Osteocyte (in vitro differentiated cells): ENCODE measurements around the gene BOLL. TPM values are rescaled to one million over a fixed set of nuclear protein-coding genes. Genes with fewer than 3 reads are reported as not detected.
"Not testable (repeated sequence)": the region's sequence is repeated elsewhere in the genome, so short reads cannot be mapped to it uniquely, and the experiment has no call there.

ENCODE experiments used
- DNase-seq: peaks from one replicate; pipeline ENCODE4 v3.0.0; 2021; ENCODE audit warnings: mixed read lengths; ENCODE audit not compliant: unreplicated experiment; ENCODE audit errors: extremely low spot score
- H3K27ac Mint-ChIP-seq: one replicate; pipeline ENCODE4 v1.8.0; 2021; ENCODE audit warnings: mild to moderate bottlenecking, mixed read lengths; ENCODE audit not compliant: unreplicated experiment
- H3K27me3 Mint-ChIP-seq: one replicate; pipeline ENCODE4 v1.8.0; 2021; ENCODE audit warnings: mixed read lengths; ENCODE audit not compliant: unreplicated experiment
- H3K36me3 Mint-ChIP-seq: one replicate; pipeline ENCODE4 v1.8.0; 2021; ENCODE audit warnings: mixed read lengths; ENCODE audit not compliant: unreplicated experiment
- H3K4me1 Mint-ChIP-seq: one replicate; pipeline ENCODE4 v1.8.0; 2021; ENCODE audit warnings: mixed read lengths; ENCODE audit not compliant: unreplicated experiment
- H3K4me3 Mint-ChIP-seq: one replicate; pipeline ENCODE4 v1.8.0; 2021; ENCODE audit warnings: mild to moderate bottlenecking, moderate library complexity, mixed read lengths; ENCODE audit not compliant: unreplicated experiment
- H3K9me3 Mint-ChIP-seq: one replicate; pipeline ENCODE4 v1.8.0; 2021; ENCODE audit warnings: mixed read lengths; ENCODE audit not compliant: unreplicated experiment
- total RNA-seq: library from RNA; stranded (reverse); gene quantifications from 2 replicates; pipeline ENCODE4 v1.2.1, GENCODE V29; 2021
- TF ChIP-seq, protein P1 (sequence below): fragments of 200-600 bp; sonication (generic); IDR thresholded peaks from 2 replicates; pipeline ENCODE4 v1.5.0; 2021; ENCODE audit warnings: antibody characterized with exemption, mild to moderate bottlenecking, moderate library complexity

Gene BOLL
- total RNA-seq, 1 donor from 2014 or later = not detected

DNA sequence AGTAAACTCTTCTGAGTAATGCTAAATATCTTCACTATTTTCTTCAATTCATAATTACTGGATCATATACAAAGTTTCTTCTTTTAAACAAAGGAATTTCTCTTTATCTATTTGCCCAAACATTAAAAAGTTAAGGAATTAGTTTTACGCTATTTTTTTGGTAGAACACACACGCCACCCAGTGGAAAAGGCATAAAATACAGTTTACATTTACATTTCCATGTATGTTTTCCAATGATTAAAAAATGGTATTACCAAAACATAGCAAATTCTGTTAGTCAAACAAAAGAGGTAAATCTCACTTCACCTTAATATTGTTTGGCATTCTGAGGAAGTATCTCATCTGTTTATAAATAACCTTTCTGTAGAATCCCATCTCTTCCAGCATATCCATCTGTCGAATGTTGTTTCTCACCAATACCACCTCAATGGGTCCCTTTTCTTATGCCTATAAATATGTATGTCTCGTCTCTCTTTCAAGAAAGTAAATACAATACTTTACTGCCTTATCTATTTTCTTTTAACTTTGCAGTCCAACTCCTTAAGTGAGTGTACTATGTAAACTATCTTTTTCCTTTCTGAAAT, 7.2 kb downstream of the BOLL start:
- H3K4me3 Mint-ChIP-seq = no peak overlapping the region

DNA sequence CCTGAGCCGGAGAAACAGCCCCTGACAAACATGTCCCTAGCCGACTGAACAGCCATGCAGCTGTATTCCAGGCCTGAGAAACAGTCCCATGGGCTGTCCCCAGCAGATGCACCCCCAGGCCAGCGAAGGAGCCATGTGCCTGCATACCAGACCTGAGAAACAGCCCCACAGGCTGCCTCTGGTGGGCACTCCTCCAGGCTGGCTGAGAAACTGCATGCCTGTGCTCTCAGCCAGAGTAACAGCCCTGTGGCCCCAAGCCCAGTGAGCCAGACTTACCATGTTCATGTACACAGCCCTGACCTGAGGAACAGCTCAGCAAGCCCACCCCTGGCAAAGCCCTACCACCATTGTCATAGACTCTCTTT, 24.8 kb downstream of the BOLL start:
- no peaks in the 10 kb centered on the region for H3K36me3 Mint-ChIP-seq

More for the DNA sequence above, 7.2 kb downstream of the BOLL start:
- TF ChIP-seq, protein P1, sequence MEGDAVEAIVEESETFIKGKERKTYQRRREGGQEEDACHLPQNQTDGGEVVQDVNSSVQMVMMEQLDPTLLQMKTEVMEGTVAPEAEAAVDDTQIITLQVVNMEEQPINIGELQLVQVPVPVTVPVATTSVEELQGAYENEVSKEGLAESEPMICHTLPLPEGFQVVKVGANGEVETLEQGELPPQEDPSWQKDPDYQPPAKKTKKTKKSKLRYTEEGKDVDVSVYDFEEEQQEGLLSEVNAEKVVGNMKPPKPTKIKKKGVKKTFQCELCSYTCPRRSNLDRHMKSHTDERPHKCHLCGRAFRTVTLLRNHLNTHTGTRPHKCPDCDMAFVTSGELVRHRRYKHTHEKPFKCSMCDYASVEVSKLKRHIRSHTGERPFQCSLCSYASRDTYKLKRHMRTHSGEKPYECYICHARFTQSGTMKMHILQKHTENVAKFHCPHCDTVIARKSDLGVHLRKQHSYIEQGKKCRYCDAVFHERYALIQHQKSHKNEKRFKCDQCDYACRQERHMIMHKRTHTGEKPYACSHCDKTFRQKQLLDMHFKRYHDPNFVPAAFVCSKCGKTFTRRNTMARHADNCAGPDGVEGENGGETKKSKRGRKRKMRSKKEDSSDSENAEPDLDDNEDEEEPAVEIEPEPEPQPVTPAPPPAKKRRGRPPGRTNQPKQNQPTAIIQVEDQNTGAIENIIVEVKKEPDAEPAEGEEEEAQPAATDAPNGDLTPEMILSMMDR = peak; percentile 76
- H3K4me1 Mint-ChIP-seq = no peaks in the 10 kb centered on the region
- no peak for DNase-seq
- H3K27ac Mint-ChIP-seq = no peak overlapping the region
- H3K27me3 Mint-ChIP-seq = peaks cover 35% of the 10 kb centered on the region
- no peaks in the 10 kb centered on the region for H3K36me3 Mint-ChIP-seq
- no peaks in the 10 kb centered on the region for H3K9me3 Mint-ChIP-seq

DNA sequence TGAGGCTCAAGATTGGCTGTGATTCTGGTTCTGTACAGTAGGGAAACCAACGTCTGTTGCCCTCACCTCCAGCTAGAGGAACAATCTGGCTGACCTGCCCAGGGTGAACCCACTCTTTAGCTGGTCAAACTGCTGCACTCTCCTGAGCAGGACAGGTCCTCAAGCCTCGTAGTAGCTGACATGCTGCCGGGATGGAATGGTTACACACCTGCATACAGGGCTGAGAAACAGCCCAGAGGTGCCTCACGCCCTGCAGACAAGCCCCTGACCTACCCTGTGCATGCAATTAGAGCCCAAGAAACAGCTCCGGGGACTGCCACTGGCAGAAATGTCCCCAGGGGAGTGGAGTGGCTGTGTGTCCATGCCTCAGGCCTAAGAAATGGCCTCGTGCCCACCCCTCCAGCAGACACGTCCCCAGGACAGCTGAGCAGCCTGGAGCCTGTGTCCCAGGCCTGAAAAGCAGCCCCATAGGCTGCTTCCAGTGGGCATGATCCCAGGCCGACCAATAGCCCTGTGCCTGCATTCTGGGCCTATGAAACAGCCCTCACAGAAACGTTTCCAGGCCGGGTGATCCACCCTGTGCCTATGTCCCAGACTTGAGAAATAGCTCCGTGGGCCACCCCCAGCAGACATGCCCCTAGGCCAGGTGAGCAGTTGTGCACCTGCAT, 25.4 kb downstream of the BOLL start:
- Mint-ChIP-seq H3K4me3 (no peak overlapping the region), H3K27ac (no peak overlapping the region), H3K27me3 (peaks cover 39% of the 10 kb centered on the region), H3K4me1 (no peaks in the 10 kb centered on the region), H3K36me3 (no peaks in the 10 kb centered on the region), H3K9me3 (peaks cover 4% of the 10 kb centered on the region)
- TF ChIP-seq, protein P1 = no peak
- DNase-seq = no peak

More for the DNA sequence above, 24.8 kb downstream of the BOLL start:
- Mint-ChIP-seq H3K27me3 (peaks cover 40% of the 10 kb centered on the region), H3K4me3 (no peak overlapping the region), H3K4me1 (no peaks in the 10 kb centered on the region), H3K27ac (no peak overlapping the region), H3K9me3 (peaks cover 4% of the 10 kb centered on the region)
- no peak for DNase-seq
- TF ChIP-seq, protein P1 = no peak

DNA sequence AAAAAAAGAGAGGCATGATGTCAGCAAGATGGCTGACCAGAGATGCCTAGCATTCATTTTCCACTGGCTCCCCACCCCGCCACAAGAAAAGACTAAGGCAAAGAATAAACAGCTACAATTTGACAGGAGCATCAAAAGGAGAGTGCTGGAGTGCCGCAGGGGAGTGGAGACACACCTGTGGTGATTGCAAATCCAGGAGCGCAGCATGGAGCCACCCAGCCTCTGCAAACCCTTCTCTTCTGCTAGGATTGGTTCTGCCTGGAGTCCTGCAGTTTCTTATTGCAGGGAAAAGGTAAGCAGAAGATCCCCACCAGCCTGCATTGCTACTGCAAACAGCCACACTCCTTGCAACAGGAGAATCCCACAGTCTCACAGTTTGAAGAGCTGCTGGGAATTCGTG, 26.1 kb downstream of the BOLL start:
- TF ChIP-seq, protein P1 = no peak
- peaks cover 4% of the 10 kb centered on the region for H3K9me3 Mint-ChIP-seq
- H3K4me1 Mint-ChIP-seq = no peaks in the 10 kb centered on the region
- no peak overlapping the region for H3K4me3 Mint-ChIP-seq
- no peaks in the 10 kb centered on the region for H3K36me3 Mint-ChIP-seq
- H3K27ac Mint-ChIP-seq = no peak overlapping the region
- H3K27me3 Mint-ChIP-seq = peaks cover 37% of the 10 kb centered on the region
- no peak for DNase-seq

DNA sequence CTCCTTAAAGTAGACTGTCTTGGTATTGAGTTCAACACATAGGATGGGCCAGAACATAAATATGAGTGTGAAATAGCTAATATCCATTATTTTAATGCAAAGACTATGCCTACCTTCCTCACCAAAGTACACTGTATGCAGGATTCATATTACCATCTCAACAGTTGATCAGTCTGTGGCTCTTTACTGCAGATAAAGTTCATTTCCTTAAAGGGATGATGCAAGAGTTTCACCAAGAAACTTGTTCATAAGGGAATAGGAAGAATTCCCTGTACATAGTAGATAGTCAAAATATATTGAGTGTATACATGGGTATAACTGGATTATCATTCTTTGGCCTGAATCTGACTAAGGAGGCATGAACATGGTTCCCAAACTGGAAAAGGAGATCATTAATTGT, 44.9 kb downstream of the BOLL start:
- H3K27ac Mint-ChIP-seq = no peak overlapping the region
- H3K9me3 Mint-ChIP-seq = no peaks in the 10 kb centered on the region
- H3K4me3 Mint-ChIP-seq = no peak overlapping the region
- peaks cover 19% of the 10 kb centered on the region for H3K27me3 Mint-ChIP-seq
- TF ChIP-seq, protein P1 = no peak
- H3K4me1 Mint-ChIP-seq = no peaks in the 10 kb centered on the region
- no peaks in the 10 kb centered on the region for H3K36me3 Mint-ChIP-seq
- no peak for DNase-seq

DNA sequence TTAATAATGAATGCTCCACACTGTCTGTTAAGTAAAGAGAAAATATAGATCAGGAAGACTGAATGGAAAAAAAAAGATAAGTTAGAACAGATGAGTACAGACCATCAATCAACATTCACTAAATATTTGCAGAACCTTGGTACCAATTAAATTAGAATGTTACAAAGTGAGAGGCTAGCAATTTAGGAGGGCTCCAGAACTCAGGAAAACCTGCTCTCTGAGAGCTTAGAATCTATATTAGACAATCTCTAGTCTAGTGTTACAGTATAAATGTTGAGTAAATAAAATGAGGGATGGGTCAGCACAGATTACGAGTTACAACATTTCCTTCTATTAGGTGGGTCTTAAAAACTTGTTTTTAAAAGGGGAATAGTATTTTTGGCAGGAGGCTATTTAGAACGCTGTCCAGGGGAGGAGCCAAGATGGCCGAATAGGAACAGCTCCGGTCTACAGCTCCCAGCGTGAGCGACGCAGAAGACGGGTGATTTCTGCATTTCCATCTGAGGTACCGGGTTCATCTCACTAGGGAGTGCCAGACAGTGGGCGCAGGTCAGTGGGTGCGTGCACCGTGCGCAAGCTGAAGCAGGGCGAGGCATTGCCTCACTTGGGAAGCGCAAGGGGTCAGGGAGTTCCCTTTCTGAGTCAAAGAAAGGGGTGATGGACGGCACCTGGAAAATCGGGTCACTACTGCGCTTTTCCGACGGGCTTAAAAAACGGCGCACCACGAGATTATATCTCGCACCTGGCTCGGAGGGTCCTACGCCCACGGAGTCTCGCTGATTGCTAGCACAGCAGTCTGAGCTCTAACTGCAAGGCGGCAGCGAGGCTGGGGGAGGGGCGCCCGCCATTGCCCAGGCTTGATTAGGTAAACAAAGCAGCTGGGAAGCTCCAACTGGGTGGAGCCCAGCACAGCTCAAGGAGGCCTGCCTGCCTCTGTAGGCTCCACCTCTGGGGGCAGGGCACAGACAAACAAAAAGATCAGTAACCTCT, 56.3 kb downstream of the BOLL start:
- not testable (repeated sequence) for H3K9me3 Mint-ChIP-seq, H3K27me3 Mint-ChIP-seq, H3K4me3 Mint-ChIP-seq, H3K36me3 Mint-ChIP-seq, H3K4me1 Mint-ChIP-seq, H3K27ac Mint-ChIP-seq, DNase-seq
